GM12874 (cell line): ENCODE results near the gene C16orf92.

ENCODE experiments used
- CTCF ChIP-seq: IDR thresholded peaks from 2 replicates; pipeline ENCODE4 v1.5.1; 2011; ENCODE audit warnings: low read depth, mild to moderate bottlenecking, control low read depth, low read length, moderate library complexity; ENCODE audit not compliant: insufficient read depth

C16orf92 gene

GRCh38 chr16:30009085-30009862 lies 13.7 kb upstream of the C16orf92 start:
- TF ChIP-seq CTCF: no peak

GRCh38 chr16:30009990-30010843 lies 12.8 kb upstream of the C16orf92 start:
- no peak for TF ChIP-seq CTCF

DNA sequence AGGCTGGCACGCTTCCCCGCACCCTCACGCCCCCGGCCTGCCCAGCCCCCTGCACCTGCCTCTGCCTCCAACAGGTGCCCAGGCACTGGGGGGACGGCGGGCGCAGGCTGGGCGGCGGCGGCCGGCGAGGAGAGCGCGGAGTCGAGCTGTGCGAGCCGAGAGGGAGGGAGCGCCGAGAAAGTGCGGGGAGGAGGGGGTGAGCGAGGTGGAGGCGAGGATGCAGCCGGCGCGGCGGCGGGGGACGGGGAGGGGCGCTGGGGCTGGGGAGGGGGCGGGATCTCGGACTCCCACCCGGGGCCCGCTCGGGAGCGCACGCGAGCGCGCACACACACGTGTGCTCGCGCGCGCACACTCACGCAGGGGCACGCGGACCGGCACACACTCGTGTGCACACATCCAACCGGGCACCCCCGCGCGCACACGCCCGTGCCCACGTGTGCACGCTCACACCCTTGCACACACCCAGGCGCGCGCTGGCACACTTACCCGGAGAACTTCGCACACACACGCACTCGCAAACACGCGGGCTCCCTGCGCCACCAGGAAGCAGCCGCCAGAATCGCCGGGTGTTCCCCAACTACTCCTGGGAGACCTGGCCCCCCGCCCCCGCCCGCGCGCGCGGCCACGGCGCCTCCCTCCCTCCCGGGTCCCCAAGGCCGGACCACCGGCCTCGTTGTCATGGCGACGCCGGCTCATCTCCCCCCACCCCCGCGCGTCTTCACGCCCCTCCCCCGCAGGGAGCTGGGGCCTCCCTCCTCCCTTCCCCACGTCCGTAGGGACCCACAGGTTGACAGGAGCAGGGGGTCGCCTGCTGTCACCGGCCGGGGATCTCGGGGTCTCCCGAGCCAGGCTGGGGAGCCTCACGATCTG lies 11.9 kb upstream of the C16orf92 start, which contains the start of gene DOC2A:
Gene DOC2A, minus strand, starts transcription at position 184 of the 870 bp plus-strand sequence. CDS start 805 bp downstream, outside the sequence.
- no peak for TF ChIP-seq CTCF

DNA sequence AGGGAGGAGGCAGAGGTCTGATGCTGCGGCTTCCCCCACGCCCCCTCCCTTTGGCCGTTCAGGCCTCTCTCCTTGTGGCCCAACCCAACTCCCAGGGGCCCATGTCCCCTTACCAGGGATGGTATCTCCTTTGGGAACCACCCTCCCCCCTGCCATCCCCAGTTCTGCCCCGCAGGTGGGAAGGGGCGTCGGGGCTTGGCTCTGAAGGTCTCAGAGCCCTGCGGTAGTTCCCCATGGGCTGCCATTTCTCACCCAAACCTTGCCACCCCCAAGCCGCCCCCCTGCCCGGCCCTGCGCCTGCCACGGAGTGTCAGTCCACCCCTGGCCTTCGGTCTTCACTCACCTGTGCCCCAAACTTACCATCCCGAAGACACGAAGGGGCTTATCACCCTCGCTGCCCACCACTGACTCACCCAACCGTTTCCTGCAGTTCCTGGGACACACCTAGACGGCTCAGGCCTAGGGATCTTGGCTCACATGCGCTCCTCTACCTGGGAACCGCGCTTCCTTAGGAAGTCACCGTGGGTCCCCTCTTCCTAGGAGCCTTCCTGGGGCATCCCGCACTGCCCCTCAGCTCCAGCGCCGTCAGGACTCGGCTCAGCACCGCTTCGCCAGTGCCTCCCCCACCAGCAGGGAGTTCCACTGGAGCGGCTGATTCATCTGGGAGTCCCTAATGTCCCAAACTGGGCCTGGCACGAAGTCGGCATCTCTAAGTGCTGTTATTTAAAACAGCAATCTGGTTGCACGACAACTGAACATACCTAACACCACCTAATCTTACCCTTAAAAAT lies 11.1 kb upstream of the C16orf92 start:
- no peak for TF ChIP-seq CTCF

GRCh38 chr16:30016555-30017276 lies 6.3 kb upstream of the C16orf92 start:
- no peak for TF ChIP-seq CTCF

DNA sequence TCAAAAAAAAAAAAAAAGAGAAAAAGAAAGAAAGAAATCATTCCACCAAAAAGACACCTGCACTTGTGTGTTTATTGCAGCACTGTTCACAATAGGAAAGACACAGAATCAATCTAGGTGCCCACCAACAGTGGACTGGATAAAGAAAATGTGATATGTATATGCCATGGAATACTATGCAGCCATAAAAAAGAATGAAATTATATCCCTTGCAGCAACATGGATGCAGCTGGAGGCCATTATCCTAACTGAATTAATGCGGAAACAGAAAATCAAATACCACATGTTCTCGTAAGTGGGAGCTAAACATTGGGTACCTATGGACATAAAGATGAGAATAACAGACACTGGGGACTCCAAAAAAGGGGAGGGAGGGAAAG lies 5.7 kb upstream of the C16orf92 start:
- TF ChIP-seq CTCF: no peak
